Inflammatory macrophage treated with lipopolysaccharide for 4 hours (primary cell): ENCODE results near the gene TOMM5.
A peak's percentile ranks its signal among the peaks of the same experiment; 100 is the strongest.

ENCODE experiments used
- DNase-seq: peaks from one replicate; pipeline ENCODE4 v3.0.0-alpha.2; 2020

The TOMM5 gene

GRCh38 chr9:37592108-37592951 lies at the start of gene TOMM5:
TSS of gene TOMM5 (minus strand) at chr9:37592597. CDS start at chr9:37592532, 65 bp downstream.
- peak; percentile 92 for DNase-seq

GRCh38 chr9:37641331-37641730 lies 48.9 kb upstream of the TOMM5 start:
- DNase-seq, result no peak

- no peak for DNase-seq
These were observed 47.8 kb upstream of the TOMM5 start for GRCh38 chr9:37640246-37640645.

- DNase-seq, result no peak
These were observed 47.4 kb upstream of the TOMM5 start for GRCh38 chr9:37639841-37640240.

GRCh38 chr9:37639109-37639762 lies 46.8 kb upstream of the TOMM5 start:
- no peak for DNase-seq

GRCh38 chr9:37636511-37637448 lies 44.4 kb upstream of the TOMM5 start:
- no peak for DNase-seq

- DNase-seq, result no peak
These were observed 43.4 kb upstream of the TOMM5 start for GRCh38 chr9:37635808-37636207.

GRCh38 chr9:37632479-37632878 lies 40.1 kb upstream of the TOMM5 start:
- no peak for DNase-seq

- no peak for DNase-seq
These were observed 34.4 kb upstream of the TOMM5 start for GRCh38 chr9:37626708-37627292.

- DNase-seq, result no peak
These were observed 33.4 kb upstream of the TOMM5 start for GRCh38 chr9:37625758-37626147.

GRCh38 chr9:37625036-37625757 lies 32.8 kb upstream of the TOMM5 start:
- DNase-seq, result no peak

- no peak for DNase-seq
These were observed 31.7 kb upstream of the TOMM5 start for GRCh38 chr9:37624073-37624472.

GRCh38 chr9:37623267-37623666 lies 30.9 kb upstream of the TOMM5 start:
- no peak for DNase-seq

- no peak for DNase-seq
These were observed 30.1 kb upstream of the TOMM5 start for GRCh38 chr9:37622462-37622861.

GRCh38 chr9:37621273-37622121 lies 29.1 kb upstream of the TOMM5 start:
- no peak for DNase-seq

GRCh38 chr9:37620396-37620795 lies 28.0 kb upstream of the TOMM5 start:
- DNase-seq, result no peak

GRCh38 chr9:37619806-37620205 lies 27.4 kb upstream of the TOMM5 start:
- no peak for DNase-seq

- DNase-seq, result no peak
These were observed 26.4 kb upstream of the TOMM5 start for GRCh38 chr9:37618817-37619216.

- no peak for DNase-seq
These were observed 25.4 kb upstream of the TOMM5 start for GRCh38 chr9:37617832-37618231.

- no peak for DNase-seq
These were observed 24.8 kb upstream of the TOMM5 start for GRCh38 chr9:37617161-37617560.

GRCh38 chr9:37611961-37612360 lies 19.6 kb upstream of the TOMM5 start:
- no peak for DNase-seq
